SK-N-SH treated with all-trans-retinoic acid at 6 μM for 48 hours (cell line): ENCODE data around the gene PGGHG.

Source experiments
- ATAC-seq: fragments of 200-7000 bp; cut with Tn5 transposase; 3 replicates; pipeline ENCODE4 v1.9.1; 2020; ENCODE audit warnings: mild to moderate bottlenecking, moderate library complexity
- BACH2 ChIP-seq: fragments of 250-450 bp; sonication (Bioruptor Pico); IDR thresholded peaks from 2 replicates; pipeline ENCODE4 v1.9.0; 2021; ENCODE audit warnings: mild to moderate bottlenecking, borderline replicate concordance
- CSDC2 ChIP-seq: fragments of 250-450 bp; sonication (Bioruptor Pico); IDR thresholded peaks from 2 replicates; pipeline ENCODE4 v1.5.0; 2020; ENCODE audit warnings: mild to moderate bottlenecking, moderate library complexity
- ESRRG ChIP-seq: fragments of 250-450 bp; sonication (Bioruptor Pico); IDR thresholded peaks from 2 replicates; pipeline ENCODE4 v1.6.1; 2021; ENCODE audit warnings: mild to moderate bottlenecking
- GLIS3 ChIP-seq: fragments of 250-450 bp; sonication (Bioruptor Pico); IDR thresholded peaks from 2 replicates; pipeline ENCODE4 v1.5.0; 2020; ENCODE audit warnings: mild to moderate bottlenecking, moderate library complexity
- ISL1 ChIP-seq: fragments of 250-450 bp; sonication (Bioruptor Pico); IDR thresholded peaks from 2 replicates; pipeline ENCODE4 v2.1.2; 2022; ENCODE audit warnings: mild to moderate bottlenecking, moderate library complexity
- OSR1 ChIP-seq: fragments of 250-450 bp; sonication (Bioruptor Pico); IDR thresholded peaks from 2 replicates; pipeline ENCODE4 v1.8.0; 2022; ENCODE audit warnings: moderate library complexity, mild to moderate bottlenecking, inconsistent platforms
- POU6F1 ChIP-seq: fragments of 250-450 bp; sonication (Bioruptor Pico); IDR thresholded peaks from 2 replicates; pipeline ENCODE4 v1.8.0; 2021; ENCODE audit warnings: low read depth, mild to moderate bottlenecking, moderate library complexity, borderline replicate concordance
- PPARA ChIP-seq: fragments of 250-450 bp; sonication (Bioruptor Pico); IDR thresholded peaks from 2 replicates; pipeline ENCODE4 v1.5.0; 2020; ENCODE audit warnings: mild to moderate bottlenecking, borderline replicate concordance
- RARB ChIP-seq: fragments of 250-450 bp; sonication (Bioruptor Pico); IDR thresholded peaks from 2 replicates; pipeline ENCODE4 v1.8.0; 2021; ENCODE audit warnings: mild to moderate bottlenecking, moderate library complexity
- TCF4 ChIP-seq: fragments of 250-450 bp; sonication (Bioruptor Pico); IDR thresholded peaks from 2 replicates; pipeline ENCODE4 v1.8.0; 2021; ENCODE audit warnings: mild to moderate bottlenecking, moderate library complexity, borderline replicate concordance
- TOX ChIP-seq: fragments of 250-450 bp; sonication (Bioruptor Pico); IDR thresholded peaks from 2 replicates; pipeline ENCODE4 v1.8.0; 2021; ENCODE audit warnings: mild to moderate bottlenecking, moderate library complexity, borderline replicate concordance
- ZC3H10 ChIP-seq: fragments of 250-450 bp; sonication (Bioruptor Pico); IDR thresholded peaks from 2 replicates; pipeline ENCODE4 v1.5.1; 2021; ENCODE audit warnings: mild to moderate bottlenecking, moderate library complexity
- ZFP3 ChIP-seq: fragments of 250-450 bp; sonication (Bioruptor Pico); IDR thresholded peaks from 2 replicates; pipeline ENCODE4 v1.5.0; 2020; ENCODE audit warnings: mild to moderate bottlenecking, moderate library complexity
- ZNF565 ChIP-seq: fragments of 450-650 bp; formaldehyde crosslinking; conservative IDR thresholded peaks from 2 replicates; pipeline ENCODE4 v1.5.0; 2020; ENCODE audit warnings: low read depth, mild to moderate bottlenecking, moderate library complexity
- ZNF8 ChIP-seq: fragments of 450-650 bp; formaldehyde crosslinking; IDR thresholded peaks from 2 replicates; pipeline ENCODE4 v1.5.0; 2020; ENCODE audit warnings: mild to moderate bottlenecking, moderate library complexity
- TF ChIP-seq, protein P1 (sequence below): fragments of 250-450 bp; sonication (Bioruptor Pico); IDR thresholded peaks from 2 replicates; pipeline ENCODE4 v1.8.0; 2020; ENCODE audit warnings: mild to moderate bottlenecking, moderate library complexity, borderline replicate concordance
- TF ChIP-seq, protein P2 (sequence below): fragments of 250-450 bp; sonication (Bioruptor Pico); IDR thresholded peaks from 2 replicates; pipeline ENCODE4 v1.5.1; 2021; ENCODE audit warnings: mild to moderate bottlenecking, moderate library complexity
- TF ChIP-seq, protein P3 (sequence below): fragments of 250-450 bp; sonication (Bioruptor Pico); IDR thresholded peaks from 2 replicates; pipeline ENCODE4 v1.5.1; 2020; ENCODE audit warnings: low read depth, mild to moderate bottlenecking, moderate library complexity

PGGHG gene

GRCh38 chr11:280706-281485 lies 8.0 kb upstream of the PGGHG start:
- no peak for ATAC-seq

DNA sequence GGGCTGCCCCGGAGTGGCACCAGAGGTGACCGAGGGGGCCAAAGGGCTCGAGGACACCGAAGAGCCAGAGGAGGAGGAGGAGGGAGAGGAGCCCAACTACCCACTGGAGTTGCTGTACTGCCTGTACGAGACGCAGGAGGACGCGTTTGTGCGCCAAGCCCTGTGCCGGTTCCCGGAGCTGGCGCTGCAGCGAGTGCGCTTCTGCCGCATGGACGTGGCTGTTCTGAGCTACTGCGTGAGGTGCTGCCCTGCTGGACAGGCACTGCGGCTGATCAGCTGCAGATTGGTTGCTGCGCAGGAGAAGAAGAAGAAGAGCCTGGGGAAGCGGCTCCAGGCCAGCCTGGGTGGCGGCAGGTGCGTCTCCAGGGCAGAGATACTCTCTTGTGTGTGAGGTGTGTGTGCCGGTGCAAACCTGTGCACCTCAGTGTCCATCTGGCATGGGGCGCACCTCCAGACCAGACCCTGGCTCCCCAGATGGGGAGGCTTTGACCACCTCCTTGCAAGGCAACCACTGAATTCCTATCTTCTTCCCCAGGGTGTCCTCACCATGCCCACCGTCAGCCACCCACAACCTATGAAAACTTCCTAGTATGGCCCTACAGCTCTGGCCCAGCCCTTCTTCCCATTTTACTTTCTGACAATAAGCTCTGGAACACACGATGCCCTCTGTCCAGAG lies 7.3 kb upstream of the PGGHG start:
- TF ChIP-seq ZC3H10: no peak
- no peak for TF ChIP-seq ZNF8 (CRISPR knock-in tag)
- TF ChIP-seq, protein P1, sequence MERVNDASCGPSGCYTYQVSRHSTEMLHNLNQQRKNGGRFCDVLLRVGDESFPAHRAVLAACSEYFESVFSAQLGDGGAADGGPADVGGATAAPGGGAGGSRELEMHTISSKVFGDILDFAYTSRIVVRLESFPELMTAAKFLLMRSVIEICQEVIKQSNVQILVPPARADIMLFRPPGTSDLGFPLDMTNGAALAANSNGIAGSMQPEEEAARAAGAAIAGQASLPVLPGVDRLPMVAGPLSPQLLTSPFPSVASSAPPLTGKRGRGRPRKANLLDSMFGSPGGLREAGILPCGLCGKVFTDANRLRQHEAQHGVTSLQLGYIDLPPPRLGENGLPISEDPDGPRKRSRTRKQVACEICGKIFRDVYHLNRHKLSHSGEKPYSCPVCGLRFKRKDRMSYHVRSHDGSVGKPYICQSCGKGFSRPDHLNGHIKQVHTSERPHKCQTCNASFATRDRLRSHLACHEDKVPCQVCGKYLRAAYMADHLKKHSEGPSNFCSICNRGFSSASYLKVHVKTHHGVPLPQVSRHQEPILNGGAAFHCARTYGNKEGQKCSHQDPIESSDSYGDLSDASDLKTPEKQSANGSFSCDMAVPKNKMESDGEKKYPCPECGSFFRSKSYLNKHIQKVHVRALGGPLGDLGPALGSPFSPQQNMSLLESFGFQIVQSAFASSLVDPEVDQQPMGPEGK (CRISPR knock-in tag): no peak
- no peak for TF ChIP-seq POU6F1 (CRISPR knock-in tag)
- TF ChIP-seq ZFP3 (CRISPR knock-in tag): no peak
- no peak for TF ChIP-seq BACH2 (CRISPR knock-in tag)
- no peak for ATAC-seq

More at GRCh38 chr11:280706-281485, 8.0 kb upstream of the PGGHG start:
- no peak for TF ChIP-seq ISL1 (CRISPR knock-in tag)
- no peak for TF ChIP-seq ESRRG
- no peak for TF ChIP-seq CSDC2 (CRISPR knock-in tag)
- TF ChIP-seq, protein P1 (CRISPR knock-in tag): no peak
- no peak for TF ChIP-seq ZNF565 (CRISPR knock-in tag)
- no peak for TF ChIP-seq OSR1 (CRISPR knock-in tag)
- no peak for TF ChIP-seq ZC3H10
- TF ChIP-seq TOX (CRISPR knock-in tag): no peak
- TF ChIP-seq BACH2 (CRISPR knock-in tag): no peak
- no peak for TF ChIP-seq RARB (CRISPR knock-in tag)
- TF ChIP-seq POU6F1 (CRISPR knock-in tag): no peak
- no peak for TF ChIP-seq ZFP3 (CRISPR knock-in tag)
- TF ChIP-seq, protein P2, sequence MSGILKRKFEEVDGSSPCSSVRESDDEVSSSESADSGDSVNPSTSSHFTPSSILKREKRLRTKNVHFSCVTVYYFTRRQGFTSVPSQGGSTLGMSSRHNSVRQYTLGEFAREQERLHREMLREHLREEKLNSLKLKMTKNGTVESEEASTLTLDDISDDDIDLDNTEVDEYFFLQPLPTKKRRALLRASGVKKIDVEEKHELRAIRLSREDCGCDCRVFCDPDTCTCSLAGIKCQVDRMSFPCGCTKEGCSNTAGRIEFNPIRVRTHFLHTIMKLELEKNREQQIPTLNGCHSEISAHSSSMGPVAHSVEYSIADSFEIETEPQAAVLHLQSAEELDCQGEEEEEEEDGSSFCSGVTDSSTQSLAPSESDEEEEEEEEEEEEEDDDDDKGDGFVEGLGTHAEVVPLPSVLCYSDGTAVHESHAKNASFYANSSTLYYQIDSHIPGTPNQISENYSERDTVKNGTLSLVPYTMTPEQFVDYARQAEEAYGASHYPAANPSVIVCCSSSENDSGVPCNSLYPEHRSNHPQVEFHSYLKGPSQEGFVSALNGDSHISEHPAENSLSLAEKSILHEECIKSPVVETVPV (CRISPR knock-in tag): no peak
- TF ChIP-seq, protein P3, sequence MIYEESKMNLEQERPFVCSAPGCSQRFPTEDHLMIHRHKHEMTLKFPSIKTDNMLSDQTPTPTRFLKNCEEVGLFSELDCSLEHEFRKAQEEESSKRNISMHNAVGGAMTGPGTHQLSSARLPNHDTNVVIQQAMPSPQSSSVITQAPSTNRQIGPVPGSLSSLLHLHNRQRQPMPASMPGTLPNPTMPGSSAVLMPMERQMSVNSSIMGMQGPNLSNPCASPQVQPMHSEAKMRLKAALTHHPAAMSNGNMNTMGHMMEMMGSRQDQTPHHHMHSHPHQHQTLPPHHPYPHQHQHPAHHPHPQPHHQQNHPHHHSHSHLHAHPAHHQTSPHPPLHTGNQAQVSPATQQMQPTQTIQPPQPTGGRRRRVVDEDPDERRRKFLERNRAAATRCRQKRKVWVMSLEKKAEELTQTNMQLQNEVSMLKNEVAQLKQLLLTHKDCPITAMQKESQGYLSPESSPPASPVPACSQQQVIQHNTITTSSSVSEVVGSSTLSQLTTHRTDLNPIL: no peak
- no peak for TF ChIP-seq TCF4 (CRISPR knock-in tag)
- no peak for TF ChIP-seq GLIS3 (CRISPR knock-in tag)
- TF ChIP-seq PPARA (CRISPR knock-in tag): no peak

GRCh38 chr11:282171-282570 lies 6.8 kb upstream of the PGGHG start:
- no peak for ATAC-seq
- TF ChIP-seq BACH2 (CRISPR knock-in tag) (no peak), TCF4 (CRISPR knock-in tag) (no peak), ZFP3 (CRISPR knock-in tag) (no peak), RARB (CRISPR knock-in tag) (no peak)
